Gastroesophageal sphincter (tissue), 3 donors: ENCODE data around the gene SULT1C2.

Experiments used
- CTCF ChIP-seq, 4 experiments: fragments of 200-600 bp in 2 of 4; fragments of 450-650 bp in 2 of 4; sonication (generic) in 1 of 4; IDR thresholded peaks; one replicate each; pipeline ENCODE4 v1.5.1; 2017 to 2019; ENCODE audit warnings: antibody characterized with exemption in 4 of 4, mild to moderate bottlenecking in 2 of 4, moderate library complexity in 2 of 4
- POLR2A ChIP-seq, 2 donors: fragments of 450-650 bp; IDR thresholded peaks; one replicate each; pipeline ENCODE4 v1.6.1; 2017; ENCODE audit warnings: antibody characterized with exemption in 2 of 2, mild to moderate bottlenecking in 2 of 2, moderate library complexity in 1 of 2

- TF ChIP-seq CTCF (IDR thresholded peaks at IDR 0.05) = no peak
- TF ChIP-seq POLR2A (IDR thresholded peaks at IDR 0.05) = no peak
These were observed 31.7 kb downstream of the SULT1C2 start for GRCh38 chr2:108320326-108320922.
